PC-9 (cell line): ENCODE results near the gene PSME1.

ENCODE experiments used
- CTCF ChIP-seq: fragments of 200-600 bp; sonication (generic); conservative IDR thresholded peaks from 2 replicates; pipeline ENCODE4 v1.6.1; 2017; ENCODE audit warnings: mixed run types, antibody characterized with exemption, mild to moderate bottlenecking, moderate library complexity
- EZH2 ChIP-seq: fragments of 200-600 bp; sonication (generic); IDR thresholded peaks from 2 replicates; pipeline ENCODE4 v1.8.0; 2017; ENCODE audit warnings: antibody characterized with exemption, low read depth

- TF ChIP-seq CTCF (no peak), EZH2 (no peak)
These were observed at the start of gene PSME1 for GRCh38 chr14:24135834-24136683.
